ENCODE measurements around the gene HMGA1.
"Not testable (repeated sequence)": the region's sequence is repeated elsewhere in the genome, so short reads cannot be mapped to it uniquely, and the experiment has no call there.

HMGA1 gene

DNA sequence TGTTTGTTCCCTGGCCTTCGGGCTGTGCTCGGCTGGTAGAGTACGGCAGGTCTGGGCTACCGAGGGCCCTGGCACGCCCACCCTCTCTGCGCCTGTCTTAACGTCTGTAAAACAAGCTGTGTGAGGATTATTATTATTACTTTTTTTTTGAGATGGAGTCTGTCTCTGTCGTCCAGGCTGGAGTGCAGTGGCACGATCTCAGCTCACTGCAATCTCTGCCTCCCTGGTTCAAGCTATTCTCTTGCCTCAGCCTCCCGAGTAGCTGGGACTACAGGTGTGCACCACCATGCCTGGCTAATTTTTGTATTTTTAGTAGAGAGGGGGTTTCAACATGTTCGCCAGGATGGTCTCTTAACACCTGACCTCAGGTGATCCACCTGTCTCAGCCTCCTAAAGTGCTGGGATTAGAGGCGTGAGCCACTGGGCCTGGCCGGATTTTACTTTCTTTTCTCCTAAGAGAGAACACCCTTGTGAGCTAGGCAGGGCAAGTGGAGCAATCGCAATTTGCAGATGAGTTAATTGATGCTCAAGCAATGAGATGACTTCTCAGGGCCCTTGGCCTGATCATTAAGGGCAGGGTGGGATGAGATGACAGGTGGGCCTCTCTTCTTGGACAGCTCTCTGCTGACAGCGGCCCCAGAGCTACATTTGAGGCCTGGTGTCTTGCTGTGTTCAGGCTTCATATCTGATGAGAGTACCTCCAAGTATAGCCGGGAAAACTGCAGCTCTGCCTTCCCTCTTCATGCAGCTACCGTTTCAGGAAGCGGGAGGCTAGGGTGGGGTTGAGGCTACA lies 13.0 kb downstream of the HMGA1 start:
- TF ChIP-seq, protein P1, sequence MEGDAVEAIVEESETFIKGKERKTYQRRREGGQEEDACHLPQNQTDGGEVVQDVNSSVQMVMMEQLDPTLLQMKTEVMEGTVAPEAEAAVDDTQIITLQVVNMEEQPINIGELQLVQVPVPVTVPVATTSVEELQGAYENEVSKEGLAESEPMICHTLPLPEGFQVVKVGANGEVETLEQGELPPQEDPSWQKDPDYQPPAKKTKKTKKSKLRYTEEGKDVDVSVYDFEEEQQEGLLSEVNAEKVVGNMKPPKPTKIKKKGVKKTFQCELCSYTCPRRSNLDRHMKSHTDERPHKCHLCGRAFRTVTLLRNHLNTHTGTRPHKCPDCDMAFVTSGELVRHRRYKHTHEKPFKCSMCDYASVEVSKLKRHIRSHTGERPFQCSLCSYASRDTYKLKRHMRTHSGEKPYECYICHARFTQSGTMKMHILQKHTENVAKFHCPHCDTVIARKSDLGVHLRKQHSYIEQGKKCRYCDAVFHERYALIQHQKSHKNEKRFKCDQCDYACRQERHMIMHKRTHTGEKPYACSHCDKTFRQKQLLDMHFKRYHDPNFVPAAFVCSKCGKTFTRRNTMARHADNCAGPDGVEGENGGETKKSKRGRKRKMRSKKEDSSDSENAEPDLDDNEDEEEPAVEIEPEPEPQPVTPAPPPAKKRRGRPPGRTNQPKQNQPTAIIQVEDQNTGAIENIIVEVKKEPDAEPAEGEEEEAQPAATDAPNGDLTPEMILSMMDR (IDR thresholded peaks at IDR 0.05; ENCODE audit: control extremely low read depth, extremely low read depth, low read depth, missing control alignments), result no peak
- ChIA-PET CTCF (interaction anchor here (0.6 to 5.1 kb wide), 60 partner anchors 9 to 958 kb away, joined by 3 to 92 read pairs (median 4); partner anchors contain the start of genes BLTP3A, HMGA1, NUDT3 and RPS10), POLR2A (interaction anchor here (0.6 to 2.8 kb wide), 4 partner anchors 13 to 885 kb away, joined by 4 to 28 read pairs (median 8); partner anchors contain the start of gene HMGA1)
- no peak for DNase-seq (ENCODE audit: extremely low spot score)

DNA sequence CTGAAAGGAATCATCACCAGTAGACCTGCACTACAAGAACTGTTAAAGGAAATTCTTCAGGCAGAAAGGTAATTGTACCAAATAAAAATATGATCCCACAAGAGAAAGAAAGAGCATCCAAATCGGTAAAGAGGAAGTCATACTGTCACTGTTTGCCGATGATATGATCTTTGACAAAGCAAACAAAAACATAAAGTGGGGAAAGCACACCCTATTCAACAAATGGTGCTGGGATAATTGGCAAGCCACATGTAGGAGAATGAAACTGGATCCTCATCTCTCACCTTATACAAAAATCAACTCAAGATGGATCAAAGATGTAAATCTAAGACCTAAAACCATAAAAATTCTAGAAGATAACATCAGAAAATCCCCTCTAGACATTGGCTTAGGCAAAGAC lies 15.7 kb downstream of the HMGA1 start:
- DNase-seq (ENCODE audit: extremely low spot score); CTCF ChIA-PET: not testable (repeated sequence)
- POLR2A ChIA-PET, result interaction anchor here (0.6 kb wide), 1 partner anchor 171 kb away, joined by 3 read pairs; no protein-coding TSS in a partner anchor

DNA sequence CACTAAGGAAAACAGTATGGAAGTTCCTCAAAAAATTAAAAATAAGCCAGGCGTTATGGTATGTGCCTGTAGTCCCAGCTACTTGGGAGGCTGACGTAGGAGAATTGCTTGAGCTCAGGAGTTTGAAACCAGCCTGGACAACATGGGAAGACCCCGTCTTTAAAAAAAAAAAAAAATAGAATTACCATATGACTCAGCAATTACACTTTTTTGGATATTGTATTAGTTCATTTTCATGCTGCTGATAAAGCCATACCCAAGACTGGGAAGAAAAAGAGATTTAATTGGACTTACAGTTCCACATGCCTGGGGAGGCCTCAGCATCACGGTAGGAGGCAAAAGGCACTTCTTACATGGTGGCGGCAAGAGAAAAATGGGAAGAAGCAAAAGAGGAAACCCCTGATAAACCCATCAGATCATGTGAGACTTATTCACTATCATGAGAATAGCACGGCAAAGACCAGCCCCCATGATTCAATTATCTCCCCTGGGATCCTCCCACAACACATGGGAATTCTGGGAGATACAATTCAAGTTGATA lies 22.9 kb downstream of the HMGA1 start:
- POLR2A ChIA-PET, result no interaction called here
- CTCF ChIA-PET, result interaction anchor here (1.3 kb wide), 1 partner anchor 10 kb away, joined by 3 read pairs; the partner anchor contains the start of gene SMIM29
- TF ChIP-seq, protein P1 (IDR thresholded peaks at IDR 0.05; ENCODE audit: control extremely low read depth, extremely low read depth, low read depth, missing control alignments), result no peak
- DNase-seq (ENCODE audit: extremely low spot score), result no peak

DNA sequence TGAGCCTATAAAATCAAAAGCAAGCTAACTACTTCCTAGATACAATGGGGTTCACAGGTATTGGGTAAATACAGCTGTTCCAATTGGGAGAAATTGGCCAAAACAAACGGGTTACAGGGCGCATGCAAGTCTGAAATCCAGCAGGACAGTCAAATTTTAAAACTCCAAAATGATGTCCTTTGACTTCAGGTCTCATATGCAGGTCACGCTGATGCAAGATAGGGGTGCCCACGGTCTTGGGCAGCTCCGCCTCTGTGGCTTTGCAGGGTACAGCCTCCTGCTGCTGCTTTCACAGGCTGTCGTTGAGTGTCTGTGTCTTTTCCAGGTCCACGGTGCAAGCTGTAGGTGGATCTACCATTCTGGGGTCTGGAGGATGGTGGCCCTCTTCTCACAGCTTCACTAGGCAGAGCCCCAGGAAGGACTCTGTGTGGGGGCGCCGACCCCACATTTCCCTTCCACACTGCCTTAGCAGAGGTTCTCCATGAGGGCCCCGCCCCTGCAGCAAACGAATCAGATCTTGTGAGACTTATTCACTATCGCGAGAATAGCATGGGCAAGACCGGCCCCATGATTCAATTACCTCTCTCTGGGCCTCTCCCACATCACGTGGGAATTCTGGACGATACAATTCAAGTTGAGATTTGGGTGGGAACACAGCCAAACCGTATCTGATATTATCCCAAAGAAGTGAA lies 24.0 kb downstream of the HMGA1 start:
- no peak for DNase-seq (ENCODE audit: extremely low spot score)
- ChIA-PET CTCF (interaction anchor here (0.9 to 1.3 kb wide), 2 partner anchors 12 to 65 kb away, joined by 3 read pairs; partner anchors contain the start of gene SMIM29), POLR2A (no interaction called here)
- TF ChIP-seq, protein P1 (IDR thresholded peaks at IDR 0.05; ENCODE audit: control extremely low read depth, extremely low read depth, low read depth, missing control alignments), result no peak

DNA sequence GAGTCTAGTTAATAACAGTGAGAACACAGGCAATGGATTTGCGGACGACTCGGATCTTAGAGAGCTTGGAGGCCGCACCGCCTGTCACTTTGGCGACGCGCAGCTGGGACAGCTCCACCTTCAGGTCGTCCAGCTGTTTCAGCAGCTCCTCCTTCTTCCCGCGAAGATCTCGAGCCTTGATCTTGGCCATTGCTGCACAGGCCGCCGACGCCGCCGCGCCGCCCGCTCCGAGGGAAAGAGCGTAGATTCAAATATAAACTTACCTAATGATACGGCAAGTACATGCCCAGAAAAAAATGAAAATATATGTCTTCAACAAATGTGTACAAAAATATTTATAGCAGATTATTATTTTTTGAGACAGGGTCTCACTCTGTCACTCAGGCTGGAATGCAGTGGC lies 26.8 kb downstream of the HMGA1 start:
- POLR2A ChIA-PET, CTCF ChIA-PET: not testable (repeated sequence)

DNA sequence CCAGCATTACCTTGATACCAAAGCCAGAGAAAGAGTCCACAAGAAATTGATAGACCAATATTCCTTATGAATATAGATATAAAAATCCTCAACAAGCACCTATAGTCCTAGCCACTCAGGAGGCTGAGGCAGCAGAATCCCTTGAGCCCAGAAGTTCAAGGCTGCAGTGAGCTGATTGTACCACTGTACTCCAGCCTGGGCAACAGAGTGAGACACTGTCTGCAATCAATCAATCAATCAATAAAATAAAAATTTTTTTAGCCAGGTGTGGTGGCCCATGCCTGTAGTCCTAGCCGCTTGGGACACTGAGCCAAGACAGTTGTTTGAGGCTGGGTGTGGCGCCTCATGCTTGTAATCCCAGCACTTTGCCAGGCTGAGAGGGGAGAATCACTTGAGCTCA lies 31.1 kb downstream of the HMGA1 start:
- TF ChIP-seq, protein P1 (IDR thresholded peaks at IDR 0.05; ENCODE audit: control extremely low read depth, extremely low read depth, low read depth, missing control alignments), result no peak
- ChIA-PET CTCF (interaction anchor here (1.0 to 1.2 kb wide), 2 partner anchors 18 to 24 kb away, joined by 3 read pairs; no protein-coding TSS in a partner anchor), POLR2A (no interaction called here)
- DNase-seq (ENCODE audit: extremely low spot score), result no peak

More for the DNA sequence above, 26.8 kb downstream of the HMGA1 start:
- not testable (repeated sequence) for DNase-seq (ENCODE audit: extremely low spot score)

DNA sequence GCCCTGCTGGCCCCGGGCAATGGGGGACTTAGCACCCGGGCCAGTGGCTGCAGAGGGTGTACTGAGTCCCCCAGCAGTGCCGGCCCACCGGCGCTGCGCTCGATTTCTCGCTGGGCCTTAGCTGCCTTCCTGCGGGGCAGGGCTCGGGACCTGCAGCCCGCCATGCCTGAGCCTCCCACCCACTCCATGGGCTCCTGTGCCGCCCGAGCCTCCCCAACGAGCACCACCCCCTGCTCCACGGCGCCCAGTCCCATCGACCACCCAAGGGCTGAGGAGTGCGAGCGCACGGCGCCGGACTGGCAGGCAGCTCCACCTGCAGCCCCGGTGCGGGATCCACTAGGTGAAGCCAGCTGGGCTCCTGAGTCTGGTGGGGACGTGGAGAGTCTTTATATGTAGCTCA lies 32.5 kb downstream of the HMGA1 start:
- POLR2A ChIA-PET; DNase-seq (ENCODE audit: extremely low spot score): not testable (repeated sequence)
- CTCF ChIA-PET, result interaction anchor here (1.1 kb wide), 1 partner anchor 20 kb away, joined by 3 read pairs; no protein-coding TSS in a partner anchor

DNA sequence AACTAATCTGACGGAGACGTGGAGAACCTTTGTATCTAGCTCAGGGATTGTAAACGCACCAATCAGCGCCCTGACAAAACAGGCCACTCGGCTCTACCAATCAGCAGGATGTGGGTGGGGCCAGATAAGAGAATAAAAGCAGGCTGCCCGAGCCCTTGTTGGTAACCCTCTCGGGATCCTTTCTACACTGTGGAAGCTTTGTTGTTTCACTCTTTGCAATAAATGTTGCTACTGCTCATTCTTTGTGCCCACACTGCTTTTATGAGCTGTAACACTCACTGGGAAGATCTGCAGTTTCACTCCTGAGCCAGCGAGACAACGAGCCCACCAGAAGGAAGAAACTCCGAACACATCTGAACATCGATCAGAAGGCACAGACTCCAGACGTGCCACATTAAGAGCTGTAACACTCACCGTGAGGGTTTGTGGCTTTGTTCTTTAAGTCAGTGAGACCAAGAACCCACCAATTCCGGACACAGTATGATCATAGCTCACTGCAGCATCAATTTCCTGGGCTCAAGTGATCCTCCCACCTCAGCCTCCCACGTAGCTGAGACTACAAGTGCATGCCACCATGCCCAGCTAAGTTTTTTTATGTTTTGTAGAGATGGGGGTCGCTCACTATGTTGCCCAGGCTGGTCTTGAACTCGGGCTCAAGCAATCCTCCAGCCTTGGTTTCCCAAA lies 33.1 kb downstream of the HMGA1 start:
- DNase-seq (ENCODE audit: extremely low spot score); POLR2A ChIA-PET: not testable (repeated sequence)
- CTCF ChIA-PET, result interaction anchor here (0.9 to 1.1 kb wide), 2 partner anchors 20 to 145 kb away, joined by 3 read pairs; no protein-coding TSS in a partner anchor

All from GM10248 (cell line).